Muscle layer of duodenum (tissue), 2 donors: ENCODE results near the gene MARF1.
A peak's percentile ranks its signal among the peaks of the same experiment; 100 is the strongest.

ENCODE experiments used
- H3K27ac ChIP-seq: one replicate; pipeline ENCODE4 v1.7.0; 2013; ENCODE audit warnings: mild to moderate bottlenecking, low read length
- H3K27me3 ChIP-seq: one replicate; pipeline ENCODE4 v1.7.0; 2013; ENCODE audit warnings: low read depth, mild to moderate bottlenecking, control low read depth, low read length
- H3K36me3 ChIP-seq, 2 donors: one replicate each; pipeline ENCODE4 v1.7.0; 2013; ENCODE audit warnings: low read length in 2 of 2, control low read depth in 1 of 2, mild to moderate bottlenecking in 1 of 2; ENCODE audit not compliant: insufficient read depth in 2 of 2, control insufficient read depth in 1 of 2
- H3K4me1 ChIP-seq, 2 donors: one replicate each; pipeline ENCODE4 v1.7.0; 2013; ENCODE audit warnings: low read length in 2 of 2, mild to moderate bottlenecking in 2 of 2, control low read depth in 1 of 2, moderate library complexity in 1 of 2; ENCODE audit not compliant: insufficient read depth in 2 of 2, control insufficient read depth in 1 of 2
- H3K4me3 ChIP-seq, 2 donors: one replicate each; pipeline ENCODE4 v1.7.0; 2013; ENCODE audit warnings: low read length in 2 of 2, low read depth in 1 of 2, mild to moderate bottlenecking in 1 of 2
- H3K9me3 ChIP-seq, 2 donors: one replicate each; pipeline ENCODE4 v1.7.0; 2013; ENCODE audit warnings: low read length in 2 of 2, control low read depth in 1 of 2, mild to moderate bottlenecking in 1 of 2; ENCODE audit not compliant: control insufficient read depth in 1 of 2
- donor health status: healthy.

The MARF1 gene

DNA sequence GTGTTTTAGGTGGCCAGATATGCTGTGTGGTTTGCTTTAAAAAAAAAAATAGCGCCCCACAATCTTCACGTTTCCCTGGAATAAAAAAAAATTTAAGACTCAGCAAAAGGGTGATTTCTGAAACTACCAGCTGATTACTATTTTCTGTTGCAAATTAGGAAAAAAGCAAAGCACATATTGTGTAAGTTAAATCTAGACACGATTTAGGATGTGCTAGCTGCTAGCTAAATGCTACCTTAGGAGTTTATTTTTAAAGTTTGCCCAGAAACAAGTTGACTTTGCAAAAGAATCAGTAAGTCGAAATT lies 944 bp upstream of the MARF1 start:
- Histone ChIP-seq H3K4me1 (peaks cover 7 to 28% of the 10 kb centered on the region in 2 donors), H3K36me3 (peaks cover 2 to 4% of the 10 kb centered on the region in 2 donors), H3K9me3 (no peaks in the 10 kb centered on the region), H3K27ac (peak overlapping the region; percentile 99), H3K4me3 (peak overlapping the region; percentile 90 to 97), H3K27me3 (no peaks in the 10 kb centered on the region)

DNA sequence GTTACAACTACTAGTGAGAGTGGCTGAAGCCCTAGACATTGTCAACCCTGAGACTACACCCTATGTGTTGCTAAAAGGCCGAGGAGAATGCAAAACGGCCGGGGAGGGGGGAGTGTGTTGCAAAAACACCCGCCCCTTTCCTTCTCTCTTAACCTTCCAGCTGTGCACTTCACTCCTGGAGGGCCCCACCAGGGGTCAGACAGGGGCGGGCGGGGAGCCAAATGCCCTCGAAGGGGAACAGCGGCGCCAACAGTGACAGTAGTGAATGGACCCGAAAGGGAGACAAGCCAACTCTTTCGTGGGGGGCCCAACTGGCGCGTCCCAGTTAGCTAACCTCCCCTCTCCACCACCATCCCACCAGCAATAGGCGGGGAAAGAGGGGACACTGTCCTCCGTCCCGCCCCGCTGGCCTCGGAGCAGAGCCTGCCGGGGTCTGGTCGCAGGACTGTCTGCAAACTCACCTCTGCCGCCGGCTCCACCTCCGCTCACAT lies 352 bp downstream of the MARF1 start:
- Histone ChIP-seq H3K27ac (peak overlapping the region; percentile 64), H3K4me3 (peak overlapping the region; percentile 79 to 97), H3K9me3 (no peaks in the 10 kb centered on the region), H3K36me3 (peaks cover 7 to 17% of the 10 kb centered on the region in 2 donors), H3K4me1 (peaks cover 7 to 28% of the 10 kb centered on the region in 2 donors), H3K27me3 (no peaks in the 10 kb centered on the region)

DNA sequence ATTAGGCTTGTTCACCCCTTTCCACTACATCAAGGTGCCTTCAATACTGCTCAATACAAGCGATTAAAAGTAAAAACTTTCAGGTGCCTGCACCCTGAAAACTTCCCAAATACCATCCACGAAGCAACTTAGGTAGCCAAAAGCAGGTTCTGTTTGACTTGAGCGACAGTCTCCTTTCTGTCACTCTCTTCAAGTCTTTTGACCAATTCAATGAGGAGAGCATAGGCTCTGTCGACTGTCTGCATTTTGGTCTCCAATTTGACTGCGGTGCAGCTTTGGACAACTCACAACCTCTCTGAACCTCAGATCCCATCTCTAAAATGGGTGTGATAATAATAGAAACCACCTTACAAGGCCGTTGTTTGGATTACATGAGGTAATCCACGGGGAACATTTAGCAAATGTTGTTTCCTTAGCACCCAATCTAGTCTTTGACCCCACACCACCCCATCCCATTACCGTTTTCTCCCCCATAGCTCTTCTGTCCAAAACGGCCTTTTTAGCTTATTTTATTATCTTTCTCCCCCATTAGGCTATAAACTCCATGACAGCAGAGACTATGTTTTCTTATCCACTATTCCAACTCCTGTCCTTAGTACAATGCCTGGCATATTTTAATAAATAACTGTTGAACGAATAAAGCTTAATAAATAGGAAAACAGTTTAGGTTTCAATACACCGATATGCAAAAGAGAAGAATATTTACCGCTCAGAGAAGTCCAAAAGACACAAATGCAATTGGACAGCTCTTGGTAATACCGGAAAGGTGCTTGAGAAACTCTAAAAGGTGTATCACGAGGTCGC lies 999 bp downstream of the MARF1 start:
- Histone ChIP-seq H3K9me3 (no peaks in the 10 kb centered on the region), H3K27ac (peak overlapping the region; percentile 64), H3K36me3 (peaks cover 10 to 23% of the 10 kb centered on the region in 2 donors), H3K4me1 (peaks cover 7 to 28% of the 10 kb centered on the region in 2 donors), H3K4me3 (peak overlapping the region; percentile 79 to 97), H3K27me3 (no peaks in the 10 kb centered on the region)

DNA sequence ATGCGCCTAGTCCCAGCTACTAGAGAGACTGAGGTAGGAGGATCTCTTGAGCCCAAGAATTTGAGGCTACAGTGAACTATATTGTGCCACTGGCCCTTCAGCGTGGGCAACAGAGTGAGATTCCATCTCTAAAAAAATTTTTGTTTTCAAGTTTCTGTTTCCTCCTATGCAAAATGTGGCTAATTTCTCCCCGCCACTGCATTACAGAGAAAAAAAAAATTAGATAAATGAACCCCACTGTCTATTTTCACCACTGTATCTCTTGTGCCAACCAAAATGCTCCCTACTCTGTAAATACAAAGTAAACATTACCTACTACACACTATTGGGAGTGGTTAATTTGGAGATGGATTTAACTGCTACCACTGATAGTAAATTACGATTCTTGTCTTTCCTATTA lies 2.0 kb downstream of the MARF1 start:
- Histone ChIP-seq H3K27ac (peak overlapping the region; percentile 64), H3K27me3 (no peaks in the 10 kb centered on the region), H3K9me3 (no peaks in the 10 kb centered on the region), H3K4me3 (no peak overlapping the region), H3K4me1 (peaks cover 7 to 28% of the 10 kb centered on the region in 2 donors), H3K36me3 (peaks cover 20 to 33% of the 10 kb centered on the region in 2 donors)

DNA sequence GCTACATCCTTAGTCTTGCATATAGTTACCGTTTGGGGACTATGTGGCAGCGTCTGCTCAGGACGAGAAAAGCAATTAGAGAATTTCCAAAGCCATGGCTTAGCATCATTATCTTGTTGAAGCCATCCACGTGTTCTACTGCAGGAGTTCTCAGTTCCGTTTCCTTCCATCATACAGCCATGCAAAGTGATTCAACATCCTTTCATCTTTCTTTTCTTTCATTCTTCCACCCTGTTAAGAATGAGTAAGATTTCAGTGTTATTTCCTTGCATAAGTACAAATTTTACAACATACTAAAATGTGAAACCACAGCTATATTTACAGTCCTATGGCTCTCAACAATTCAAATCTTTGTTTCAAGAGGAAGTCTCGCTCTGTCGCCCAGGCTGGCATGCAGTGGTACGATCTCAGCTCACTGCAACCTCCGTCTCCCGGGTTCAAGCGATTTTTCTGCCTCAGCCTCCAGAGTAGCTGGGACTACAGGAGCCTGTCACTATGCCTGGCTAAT lies 3.8 kb downstream of the MARF1 start:
- peaks cover 38 to 50% of the 10 kb centered on the region in 2 donors for H3K36me3 ChIP-seq
- no peak overlapping the region for H3K27ac ChIP-seq
- H3K9me3 ChIP-seq = no peaks in the 10 kb centered on the region
- no peaks in the 10 kb centered on the region for H3K27me3 ChIP-seq
- H3K4me3 ChIP-seq = no peak overlapping the region
- H3K4me1 ChIP-seq = peaks cover 7 to 26% of the 10 kb centered on the region in 2 donors

DNA sequence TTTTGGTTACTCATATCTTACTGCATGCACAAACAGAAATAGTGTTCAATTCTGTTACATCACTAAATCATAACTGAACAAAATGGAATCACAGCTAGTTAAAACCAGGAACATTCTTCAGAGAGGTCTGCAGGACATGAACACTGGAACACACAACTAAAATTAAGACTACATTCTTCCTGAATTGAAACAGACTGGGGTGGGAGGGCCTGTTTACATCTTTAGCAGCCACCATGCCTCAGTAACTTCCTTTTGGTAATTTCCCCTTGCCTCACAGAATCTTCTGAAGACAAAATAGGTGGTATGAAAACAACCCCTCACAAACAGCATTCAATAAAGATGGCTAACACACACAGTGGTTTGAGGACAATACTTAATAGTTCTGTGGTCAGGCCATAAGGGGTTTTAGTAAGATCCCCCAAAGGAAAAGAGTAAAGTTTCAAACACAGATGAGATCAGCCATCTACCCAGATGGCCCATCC lies 6.5 kb downstream of the MARF1 start:
- no peaks in the 10 kb centered on the region for H3K9me3 ChIP-seq
- H3K36me3 ChIP-seq = peaks cover 51 to 69% of the 10 kb centered on the region in 2 donors
- H3K4me1 ChIP-seq = peaks cover 2 to 15% of the 10 kb centered on the region in 2 donors
- no peak overlapping the region for H3K27ac ChIP-seq
- no peak overlapping the region for H3K4me3 ChIP-seq
- H3K27me3 ChIP-seq = no peaks in the 10 kb centered on the region

DNA sequence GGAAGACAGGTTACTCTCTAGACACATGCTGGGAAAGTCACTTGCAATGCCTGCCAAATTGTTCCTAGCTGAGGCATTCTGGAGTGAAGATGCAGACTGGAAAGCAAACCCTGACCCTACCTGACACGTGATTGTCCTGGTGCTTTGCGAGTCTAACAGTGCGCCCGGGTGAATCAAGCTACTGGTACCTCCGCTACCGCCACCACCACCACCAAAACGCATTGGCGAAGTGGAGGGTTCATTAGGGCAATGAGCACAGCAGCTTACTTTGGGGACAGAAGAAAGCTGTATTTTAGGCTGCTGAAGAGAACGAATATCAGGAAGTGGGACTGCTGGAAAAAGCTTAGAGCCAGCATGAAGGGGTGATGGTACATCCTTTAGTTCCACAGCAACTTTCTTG lies 7.0 kb downstream of the MARF1 start:
- no peak overlapping the region for H3K27ac ChIP-seq
- peaks cover 51 to 72% of the 10 kb centered on the region in 2 donors for H3K36me3 ChIP-seq
- H3K9me3 ChIP-seq = no peaks in the 10 kb centered on the region
- H3K4me3 ChIP-seq = no peak overlapping the region
- H3K4me1 ChIP-seq = peaks cover 0 to 10% of the 10 kb centered on the region in 2 donors
- no peaks in the 10 kb centered on the region for H3K27me3 ChIP-seq

DNA sequence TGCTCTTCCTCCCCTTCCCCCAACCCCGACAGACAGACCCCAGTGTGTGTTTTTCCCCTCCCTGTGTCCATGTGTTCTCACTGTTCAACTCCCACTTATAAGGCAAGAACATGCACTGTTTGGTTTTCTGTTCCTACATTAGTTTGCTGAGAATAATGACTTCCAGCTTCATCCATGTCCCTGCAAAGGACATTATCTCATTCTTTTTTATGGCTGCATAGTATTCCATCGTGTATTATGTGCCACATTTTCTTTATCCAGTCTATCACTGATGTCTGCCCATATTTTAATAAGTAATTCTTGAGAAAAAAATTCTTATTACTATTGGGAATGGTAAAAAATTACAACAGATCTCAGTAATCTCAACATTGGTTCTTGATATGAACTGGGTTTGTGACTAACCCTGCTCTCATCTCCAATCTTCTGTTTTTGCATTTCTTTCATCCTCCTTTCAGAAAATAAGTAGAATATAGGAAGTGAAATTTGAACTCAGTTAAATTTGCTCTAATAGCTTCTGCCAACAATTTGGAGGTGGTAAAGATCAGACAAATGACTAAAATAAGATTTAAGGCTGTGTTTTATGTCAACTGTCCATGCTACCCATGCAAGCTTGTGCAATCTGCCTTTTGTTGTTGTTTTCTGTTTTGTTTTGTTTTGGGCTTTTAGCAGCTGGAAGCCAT lies 11.1 kb downstream of the MARF1 start:
- Histone ChIP-seq H3K4me3 (no peak overlapping the region), H3K36me3 (peaks cover 58 to 73% of the 10 kb centered on the region in 2 donors)

DNA sequence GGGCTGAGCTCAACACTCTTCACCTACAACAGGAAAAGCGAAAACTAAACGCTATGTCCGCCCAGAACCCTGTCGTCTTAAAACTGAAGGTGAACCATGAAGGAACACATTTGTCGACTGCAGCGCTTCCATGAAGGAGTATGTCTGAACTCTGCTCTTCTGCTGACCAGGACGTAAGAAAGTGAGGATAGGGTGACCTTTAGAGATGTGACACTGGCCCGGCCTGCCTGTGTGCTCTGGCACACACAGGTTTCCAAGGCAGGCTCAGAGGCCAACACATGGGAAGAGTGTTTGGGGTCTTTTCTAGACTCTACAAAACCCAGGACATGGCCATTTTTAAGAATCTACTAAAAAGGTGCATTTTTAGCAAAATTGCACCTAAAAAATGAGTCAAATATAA lies 21.1 kb downstream of the MARF1 start:
- Histone ChIP-seq H3K4me3 (no peak overlapping the region), H3K9me3 (no peaks in the 10 kb centered on the region), H3K27me3 (no peaks in the 10 kb centered on the region), H3K27ac (no peak overlapping the region), H3K36me3 (peaks cover 56 to 79% of the 10 kb centered on the region in 2 donors), H3K4me1 (no peaks in the 10 kb centered on the region)

More for the DNA sequence above, 11.1 kb downstream of the MARF1 start:
- no peaks in the 10 kb centered on the region for H3K4me1 ChIP-seq
- H3K27ac ChIP-seq = no peak overlapping the region
- no peaks in the 10 kb centered on the region for H3K27me3 ChIP-seq
- H3K9me3 ChIP-seq = no peaks in the 10 kb centered on the region

DNA sequence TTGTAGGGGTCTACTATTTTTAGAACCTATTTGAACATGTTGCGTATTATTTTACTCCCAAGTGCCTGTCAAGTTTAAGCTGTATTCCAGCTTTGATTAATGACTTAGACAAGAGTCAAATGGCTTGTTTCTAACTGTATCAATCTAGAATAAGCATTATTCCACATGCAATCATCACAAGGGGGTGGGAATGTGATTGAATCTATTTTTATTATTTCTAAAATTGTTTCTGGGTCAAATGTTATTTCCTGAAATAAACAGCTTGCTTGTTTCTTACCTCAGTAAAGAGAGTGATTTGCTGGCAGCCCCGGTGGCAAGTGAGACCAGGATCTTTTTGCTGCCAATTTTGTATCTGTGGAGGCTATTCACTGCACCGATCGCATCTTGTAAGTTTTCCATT lies 21.5 kb downstream of the MARF1 start:
- Histone ChIP-seq H3K27me3 (no peaks in the 10 kb centered on the region), H3K4me1 (no peaks in the 10 kb centered on the region), H3K36me3 (peaks cover 61 to 84% of the 10 kb centered on the region in 2 donors), H3K27ac (no peak overlapping the region), H3K9me3 (no peaks in the 10 kb centered on the region), H3K4me3 (no peak overlapping the region)

DNA sequence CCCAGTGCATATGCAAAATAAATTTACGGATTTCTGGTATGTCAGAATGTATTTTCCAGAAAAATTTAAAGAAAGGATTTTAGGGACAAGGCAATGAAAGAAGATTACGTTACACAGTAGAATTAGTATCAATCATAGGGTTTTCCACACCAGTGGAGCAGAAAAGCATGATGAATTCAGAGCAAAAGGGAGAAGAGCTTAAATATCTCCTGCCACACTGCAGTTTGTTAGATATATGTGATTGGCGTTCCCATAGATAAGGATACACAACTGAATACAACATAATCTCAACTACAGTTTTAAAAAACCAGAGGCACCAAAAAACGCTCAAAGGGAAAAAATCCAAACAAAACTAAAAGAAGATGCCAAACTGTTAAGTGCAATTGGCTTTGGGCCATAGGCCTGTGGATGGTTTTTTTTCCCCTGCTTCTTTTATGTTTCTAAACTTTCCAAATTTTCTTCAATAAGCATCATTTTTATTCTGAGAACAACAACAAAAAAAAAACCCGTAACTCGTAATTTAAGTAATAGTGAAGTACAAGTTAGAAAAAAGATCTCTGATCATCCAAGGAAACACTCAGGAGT lies 22.3 kb downstream of the MARF1 start:
- H3K27ac ChIP-seq = no peak overlapping the region
- peaks cover 68 to 87% of the 10 kb centered on the region in 2 donors for H3K36me3 ChIP-seq
- H3K9me3 ChIP-seq = no peaks in the 10 kb centered on the region
- no peak overlapping the region for H3K4me3 ChIP-seq
- no peaks in the 10 kb centered on the region for H3K27me3 ChIP-seq
- H3K4me1 ChIP-seq = no peaks in the 10 kb centered on the region
